Limb (tissue), 2 donors: Measurements from ENCODE around the gene ARHGEF3.

ENCODE experiments used
- DNase-seq, 2 donors: peaks; one replicate each; pipeline ENCODE4 v3.0.0-alpha.2; 2016; ENCODE audit errors: extremely low spot score in 2 of 2

The ARHGEF3 gene

DNA sequence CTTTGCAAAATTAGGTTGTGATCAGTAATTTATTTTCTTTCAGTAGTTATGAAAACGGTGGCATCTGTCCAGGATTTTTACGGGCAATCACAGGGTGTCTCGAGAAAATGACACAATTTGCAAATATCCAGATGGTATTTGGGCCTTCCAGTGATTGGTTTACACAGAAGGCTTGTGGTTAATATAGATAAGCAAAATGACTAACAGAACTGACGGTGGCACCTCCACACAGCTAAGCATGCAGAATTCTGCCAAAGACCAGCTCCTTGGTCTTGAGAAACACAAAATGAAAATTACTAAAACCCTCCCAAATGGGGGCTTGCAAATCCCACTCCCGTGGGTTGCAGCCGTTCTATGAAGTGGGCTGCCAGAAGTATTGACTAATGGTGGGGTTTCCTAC is 5.5 kb downstream of the ARHGEF3 start:
- no peak for DNase-seq

DNA sequence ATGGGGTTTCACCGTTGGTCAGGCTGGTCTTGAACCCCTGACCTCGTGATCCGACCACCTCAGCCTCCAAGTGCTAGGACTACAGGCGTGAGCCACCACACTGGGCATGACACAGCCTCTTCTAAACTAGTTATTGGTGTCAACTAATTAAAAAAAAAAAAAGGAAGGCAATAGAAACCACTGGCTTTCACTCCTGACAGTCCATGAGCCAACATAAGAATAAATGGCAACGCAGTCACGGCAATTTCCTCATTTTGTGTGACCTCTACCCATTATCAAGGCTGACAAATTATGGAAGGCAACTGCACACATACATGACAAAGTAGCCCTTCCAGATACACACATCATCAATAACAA is 5.9 kb downstream of the ARHGEF3 start:
- no peak for DNase-seq

DNA sequence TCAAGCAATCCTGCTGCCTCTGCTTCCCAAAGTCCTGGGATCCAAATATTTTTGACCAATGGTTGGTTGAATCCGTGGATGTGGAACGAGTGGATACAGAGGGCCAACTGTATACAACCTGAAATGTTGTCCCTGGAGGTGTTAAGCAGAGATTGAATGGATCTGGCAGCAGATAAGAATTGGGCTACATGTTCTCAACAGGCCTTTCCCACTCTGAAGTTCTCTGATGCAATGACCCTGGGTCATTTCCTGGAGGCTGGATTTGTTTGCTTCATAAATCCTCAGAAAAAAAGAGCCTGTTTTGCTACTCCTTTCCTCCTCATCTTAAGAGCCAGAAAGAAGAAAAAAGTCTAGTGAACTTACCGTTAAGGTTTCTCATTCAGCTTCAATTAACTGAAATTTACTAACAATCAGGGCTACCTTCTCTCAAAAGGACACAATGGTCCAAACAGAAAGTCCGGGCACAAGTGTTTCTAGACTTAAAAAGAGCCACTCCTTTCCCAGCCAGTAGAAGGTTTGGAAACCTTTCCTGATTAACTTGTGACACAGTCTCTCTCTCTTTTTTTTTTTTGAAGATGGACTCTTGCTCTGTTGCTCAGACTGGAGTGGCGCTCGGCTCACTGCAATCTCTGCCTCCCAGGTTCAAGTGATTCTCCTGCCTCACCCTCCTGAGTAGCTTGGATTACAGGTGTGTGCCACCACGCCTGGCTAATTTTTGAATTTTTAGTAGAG is 6.5 kb downstream of the ARHGEF3 start:
- DNase-seq: no peak

DNA sequence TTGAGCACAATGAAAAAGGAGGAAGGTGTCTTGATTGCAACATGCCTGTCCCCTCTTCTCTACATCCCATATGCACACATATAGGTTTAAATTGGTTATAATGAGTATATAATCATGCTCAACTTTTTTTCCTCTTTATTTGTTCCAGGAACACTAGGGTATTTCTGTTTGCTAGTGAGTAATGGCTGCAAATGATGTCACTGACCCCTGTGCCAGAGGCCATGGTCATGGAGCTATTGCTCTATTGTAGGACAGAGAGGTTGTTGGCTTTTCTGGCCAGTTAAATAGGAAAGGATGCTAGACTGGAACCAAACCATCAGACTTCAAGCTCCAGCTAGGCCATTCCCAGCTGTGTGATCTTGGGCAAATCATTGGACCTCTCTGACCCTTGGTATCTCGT is 9.6 kb downstream of the ARHGEF3 start:
- no peak for DNase-seq

DNA sequence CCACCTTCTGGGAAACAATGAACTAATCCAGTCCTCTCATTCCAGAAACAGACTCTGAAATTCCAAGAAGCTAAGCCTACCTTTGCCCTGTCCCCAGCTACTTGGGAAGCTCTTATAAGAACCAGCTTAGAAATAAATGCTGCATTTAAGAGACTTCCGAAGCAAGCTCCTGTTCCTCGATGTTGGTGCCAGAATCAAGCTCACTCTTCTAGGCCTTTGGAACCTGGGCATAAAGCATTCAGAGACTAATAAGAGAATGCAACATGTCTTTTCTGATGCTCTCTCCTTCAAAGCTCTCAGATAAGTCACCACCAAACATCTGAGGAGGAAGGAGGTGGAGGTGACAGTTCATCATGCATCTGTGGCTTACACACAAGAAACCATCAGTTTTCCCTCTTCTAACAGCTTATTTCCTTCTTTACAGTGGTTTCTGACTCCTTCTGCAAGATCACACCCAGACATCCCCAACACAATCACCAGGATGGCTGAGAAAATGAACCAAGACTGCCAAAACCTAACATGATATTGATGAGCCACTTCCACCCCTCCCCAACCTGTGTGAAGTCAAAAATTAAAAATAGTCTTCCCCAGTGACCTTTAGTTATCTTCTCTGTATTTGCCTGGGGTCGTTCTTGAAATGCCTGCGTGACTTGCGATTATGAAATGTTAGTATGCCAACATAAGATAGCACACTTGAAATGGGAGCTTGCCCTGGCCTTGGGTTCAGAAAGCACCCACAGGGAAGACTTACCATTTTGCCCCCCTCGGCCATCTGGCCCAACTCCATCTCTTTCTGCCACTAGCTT is 11.5 kb downstream of the ARHGEF3 start:
- no peak for DNase-seq

DNA sequence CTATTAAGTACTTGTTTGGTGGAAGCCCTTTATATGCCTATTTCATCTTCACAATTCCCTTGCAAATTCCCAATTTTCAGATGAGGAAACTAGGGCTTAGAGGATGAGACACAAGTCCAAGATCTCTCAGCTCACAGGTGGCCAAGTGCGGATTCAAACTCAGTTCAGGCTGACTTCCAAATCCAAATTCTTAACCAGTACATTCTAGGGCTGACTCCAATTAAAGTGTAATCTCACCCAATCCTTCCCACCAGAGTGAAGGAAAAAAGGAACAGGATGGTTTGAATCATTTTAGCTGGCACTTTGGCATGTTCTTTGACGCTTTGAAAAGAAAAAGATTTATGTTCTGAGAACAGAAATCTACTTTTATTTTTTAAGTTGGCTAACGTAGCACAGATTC is 12.7 kb downstream of the ARHGEF3 start:
- DNase-seq: no peak

DNA sequence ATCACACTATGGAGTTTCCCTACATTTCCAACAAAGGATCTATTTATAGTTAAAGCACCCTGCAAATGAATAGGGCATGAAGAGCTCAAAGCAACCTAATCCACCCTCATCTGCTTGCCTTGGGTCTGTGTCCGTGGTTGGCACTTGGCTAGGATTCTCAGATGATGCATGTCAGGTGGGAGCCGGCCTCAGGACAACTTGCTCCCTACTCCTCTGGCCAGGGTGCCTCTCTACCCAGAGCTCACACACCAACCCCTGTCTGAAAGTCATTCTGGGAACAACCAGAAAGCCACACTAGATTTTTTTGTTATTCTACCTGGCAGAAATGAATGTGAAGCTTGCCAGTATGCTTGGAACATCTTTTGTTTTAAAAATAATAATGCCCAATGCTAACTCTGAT is 13.2 kb downstream of the ARHGEF3 start:
- DNase-seq: no peak

DNA sequence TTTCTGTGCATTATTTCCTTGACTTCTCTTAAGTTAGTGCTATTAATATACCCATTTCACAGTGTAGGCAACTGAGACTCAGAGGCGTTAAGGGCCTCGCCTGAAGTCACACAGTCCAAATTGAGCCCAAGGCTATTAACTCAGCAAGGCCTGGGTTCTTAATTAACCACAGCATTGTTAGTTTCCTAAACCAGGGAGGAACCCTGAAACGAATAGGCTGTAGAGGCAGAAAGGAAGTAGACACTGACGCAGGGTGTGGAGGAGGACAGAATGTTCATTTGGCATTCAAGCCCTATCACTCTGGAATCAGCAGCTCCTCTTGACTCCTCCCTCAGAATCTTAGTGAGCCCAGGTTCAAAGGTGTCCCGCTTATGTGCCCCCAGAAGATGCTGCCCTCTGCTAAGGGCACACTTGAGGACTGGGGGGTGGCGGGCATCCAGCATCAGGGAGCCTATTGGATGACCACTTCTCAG is 13.9 kb downstream of the ARHGEF3 start:
- DNase-seq: no peak

DNA sequence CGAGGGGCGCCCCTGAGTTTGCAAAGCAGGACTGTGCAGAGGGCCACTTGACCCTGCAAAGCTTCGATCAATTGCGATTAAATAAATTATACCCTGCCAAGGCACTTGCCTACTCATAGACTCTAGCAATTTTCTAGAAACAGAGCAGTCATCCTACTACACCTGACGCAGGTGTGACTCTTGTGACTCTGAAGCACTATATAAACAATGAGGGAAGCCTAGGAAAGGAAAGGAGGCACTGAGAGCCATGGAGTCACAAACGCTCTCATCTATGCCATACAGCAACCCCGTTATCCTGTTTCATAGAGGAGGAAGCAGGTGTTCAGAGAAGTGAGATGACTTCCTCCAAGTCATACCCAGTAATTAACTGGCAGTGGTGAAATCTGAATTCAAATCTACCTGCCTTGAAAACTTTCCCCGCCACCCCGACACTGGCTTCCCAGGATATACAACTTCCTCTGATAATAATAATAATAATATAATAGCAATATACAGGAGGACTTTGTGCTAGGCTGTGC is 14.4 kb downstream of the ARHGEF3 start:
- DNase-seq: no peak

DNA sequence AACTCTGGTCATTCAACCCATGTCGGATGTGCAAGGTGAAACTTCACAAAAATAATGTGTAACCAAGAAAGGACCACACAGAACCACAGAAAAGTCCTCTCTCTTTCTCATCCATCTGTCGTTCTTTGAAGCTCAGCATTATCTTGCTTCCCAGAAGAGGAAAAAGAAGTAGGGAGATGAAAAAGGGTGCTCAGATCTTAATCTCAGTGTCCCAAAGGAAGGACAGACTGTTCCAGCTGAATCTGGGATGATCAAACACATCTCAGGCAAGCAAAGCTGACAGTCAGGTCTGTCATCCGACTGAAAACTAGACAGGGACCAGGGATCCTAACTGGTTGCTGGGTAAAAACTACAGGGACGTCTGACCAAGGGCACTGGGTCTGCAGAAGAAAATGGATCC is 16.2 kb downstream of the ARHGEF3 start:
- DNase-seq: no peak

DNA sequence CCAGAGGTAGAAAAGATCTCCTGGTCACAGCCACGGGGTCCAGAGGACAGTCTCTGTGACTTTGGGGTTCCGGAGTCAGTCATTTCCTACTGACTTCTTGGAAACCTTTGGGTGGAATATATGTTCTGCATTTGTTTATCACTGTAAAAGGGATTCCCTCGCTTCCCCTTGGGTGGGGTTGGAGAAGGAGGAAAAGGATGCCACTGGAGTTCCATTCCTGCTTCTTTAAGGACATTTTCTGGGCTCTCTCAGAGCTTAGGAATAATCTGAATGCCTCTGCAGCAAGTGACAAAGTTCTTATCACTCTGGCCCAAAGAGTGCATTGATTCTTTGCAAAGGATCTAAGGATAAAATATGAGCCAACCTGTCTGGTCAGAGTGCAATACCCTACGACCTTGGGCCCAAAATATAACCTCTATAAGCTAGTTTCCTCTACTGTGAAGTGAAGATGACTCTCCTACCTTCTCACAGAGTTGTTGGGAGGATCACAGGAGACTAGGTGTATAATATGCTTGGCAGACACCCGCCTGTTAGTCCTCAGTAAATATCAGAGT is 17.2 kb downstream of the ARHGEF3 start:
- DNase-seq: no peak

DNA sequence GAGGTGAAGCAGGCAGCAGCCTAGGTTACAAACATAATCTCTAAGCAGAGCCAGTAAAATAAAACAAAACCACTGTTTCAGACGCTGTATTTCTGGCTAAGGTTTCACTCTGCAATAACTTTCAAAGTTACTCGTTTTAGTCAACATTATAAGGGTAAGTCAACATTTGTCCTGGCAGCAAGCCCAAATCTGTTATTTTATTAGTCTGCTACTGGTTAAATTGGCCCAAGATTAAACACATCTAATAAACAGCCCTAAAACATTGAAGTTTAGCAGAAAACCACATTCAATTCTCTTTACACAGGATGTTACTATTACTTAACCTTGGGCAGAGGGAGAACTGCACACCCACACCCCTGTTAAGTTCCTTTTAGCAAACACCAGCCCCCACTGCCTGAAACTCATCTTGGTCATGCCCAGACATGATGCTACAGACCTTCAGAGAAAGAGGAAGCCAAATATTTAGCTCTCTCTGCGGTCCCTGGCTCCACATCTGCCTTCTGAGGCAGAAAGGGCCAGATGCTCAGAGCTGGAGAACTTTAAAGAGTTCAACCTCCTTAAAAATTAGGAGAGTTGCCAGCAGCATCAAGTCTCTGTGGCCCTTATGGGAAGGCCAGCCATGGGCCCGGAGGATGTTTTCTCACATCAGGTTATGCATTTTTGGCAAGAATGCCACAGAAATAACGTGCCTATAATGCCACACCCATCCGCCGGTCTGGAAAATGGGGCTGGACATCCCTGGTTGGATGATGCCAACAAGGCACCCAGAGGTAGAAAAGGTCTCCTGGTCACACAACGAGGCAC is 17.9 kb downstream of the ARHGEF3 start:
- peak; percentile 39 to 59 for DNase-seq

DNA sequence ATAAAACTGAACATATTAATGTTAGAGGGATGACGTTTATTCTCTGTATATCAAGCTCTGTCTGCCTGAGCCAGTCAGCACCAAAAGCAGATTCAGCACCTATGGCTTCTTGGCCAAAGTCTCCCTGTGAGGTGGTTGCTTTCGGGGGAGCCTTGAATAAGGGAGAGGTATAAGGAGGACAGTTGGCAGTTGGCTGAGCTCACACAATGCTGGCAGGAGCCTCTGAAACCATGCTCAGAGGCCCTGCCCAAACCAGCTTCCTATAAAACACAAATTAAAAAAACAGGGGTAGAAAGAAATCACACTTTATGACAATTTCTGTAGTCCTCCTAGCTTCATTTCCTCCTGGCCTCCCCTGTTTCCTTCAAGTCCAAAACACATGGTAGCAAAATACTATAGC is 18.8 kb downstream of the ARHGEF3 start:
- no peak for DNase-seq

DNA sequence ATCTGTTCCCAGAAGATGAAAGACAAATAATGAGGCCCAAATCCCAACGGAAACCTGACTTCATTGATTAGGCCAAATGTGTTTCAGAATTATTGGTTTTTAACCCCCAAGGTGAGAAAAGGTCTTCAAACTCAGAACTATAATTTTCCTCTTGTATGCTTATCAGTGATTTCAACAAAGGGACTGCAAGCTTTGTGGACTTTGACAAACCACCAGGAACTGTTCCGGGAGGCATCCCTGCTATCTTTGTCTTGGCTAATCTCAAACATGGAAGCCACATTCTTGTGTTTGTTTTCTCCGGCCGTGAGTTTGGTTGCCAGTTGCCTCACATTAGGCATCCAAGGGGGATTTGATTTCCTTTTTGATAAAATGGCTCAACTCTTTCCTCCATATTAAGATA is 19.5 kb downstream of the ARHGEF3 start:
- DNase-seq: no peak

DNA sequence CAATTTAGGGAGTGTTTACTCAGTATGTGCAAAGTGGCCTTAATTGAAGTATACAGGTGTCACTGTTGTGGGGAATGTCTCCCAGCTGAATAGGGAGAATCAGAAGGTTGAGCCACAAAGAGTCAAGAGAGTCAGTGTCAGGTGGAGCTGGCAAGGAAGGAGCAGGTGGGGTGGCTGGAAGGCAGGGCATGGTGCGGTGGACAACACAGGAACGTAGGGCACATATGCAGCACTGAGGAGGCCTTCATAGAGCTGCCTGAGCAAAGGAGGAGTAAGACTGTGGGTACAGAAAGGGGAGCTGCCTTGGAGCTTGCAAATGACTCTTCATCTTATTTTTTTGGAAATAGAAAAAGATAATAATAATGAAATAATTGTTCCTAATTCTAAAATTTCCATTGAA is 20.0 kb downstream of the ARHGEF3 start:
- no peak for DNase-seq

DNA sequence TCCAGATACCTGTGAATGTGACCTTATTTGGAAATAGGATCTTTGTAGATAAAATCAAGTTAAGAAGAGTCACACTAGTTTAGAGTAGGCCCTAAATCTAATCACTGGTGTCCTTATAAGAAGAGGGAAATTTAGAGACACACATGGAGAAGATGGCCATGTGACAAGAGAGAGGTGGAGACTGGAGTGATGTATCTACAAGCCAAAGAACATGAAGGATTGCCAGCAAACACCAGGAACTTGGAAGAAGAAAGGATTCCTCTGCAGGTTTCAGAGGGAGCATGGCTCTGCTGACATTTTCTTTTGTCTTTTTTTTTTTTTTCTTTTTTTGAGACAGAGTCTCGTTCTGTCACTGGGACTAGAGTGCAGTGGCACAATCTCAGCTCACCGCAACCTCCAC is 20.8 kb downstream of the ARHGEF3 start:
- DNase-seq: no peak

DNA sequence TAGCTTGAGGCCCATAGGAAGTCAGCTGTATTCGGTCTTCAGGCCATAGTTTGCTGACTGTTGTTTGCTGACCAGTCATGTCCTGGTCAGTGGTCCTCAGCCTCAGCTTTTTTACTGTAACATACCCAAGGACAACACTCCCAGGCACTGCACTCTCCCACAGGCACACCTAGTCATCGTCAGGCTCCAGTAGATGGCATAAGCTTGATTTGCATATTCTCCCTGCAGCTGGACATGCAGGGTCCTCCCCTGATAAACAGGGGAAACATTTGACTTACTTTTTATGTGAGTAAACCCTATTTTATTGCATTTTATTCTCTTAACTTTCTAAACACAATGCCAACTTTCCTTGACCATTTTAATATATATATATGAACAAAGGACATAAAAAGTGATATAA is 22.9 kb downstream of the ARHGEF3 start:
- no peak for DNase-seq

DNA sequence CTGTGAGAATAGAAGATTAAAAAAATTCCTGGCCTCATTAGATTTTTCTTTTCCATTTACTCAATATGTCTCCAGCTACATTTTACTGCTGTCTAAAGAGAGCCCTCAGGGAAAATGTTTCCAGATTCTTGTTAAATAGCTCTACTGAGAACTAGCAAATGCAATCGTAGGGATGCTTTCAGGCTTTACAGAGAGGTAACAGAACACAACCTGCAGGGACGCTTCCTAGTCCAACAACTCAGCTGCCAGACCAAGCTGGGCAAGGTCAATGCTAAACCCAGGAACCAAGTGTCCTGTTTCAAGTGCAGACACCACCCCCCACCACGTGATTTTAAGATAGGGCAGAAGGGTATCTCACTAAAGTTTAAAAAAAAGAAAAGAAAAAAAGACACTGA is 25.2 kb downstream of the ARHGEF3 start:
- DNase-seq: no peak

DNA sequence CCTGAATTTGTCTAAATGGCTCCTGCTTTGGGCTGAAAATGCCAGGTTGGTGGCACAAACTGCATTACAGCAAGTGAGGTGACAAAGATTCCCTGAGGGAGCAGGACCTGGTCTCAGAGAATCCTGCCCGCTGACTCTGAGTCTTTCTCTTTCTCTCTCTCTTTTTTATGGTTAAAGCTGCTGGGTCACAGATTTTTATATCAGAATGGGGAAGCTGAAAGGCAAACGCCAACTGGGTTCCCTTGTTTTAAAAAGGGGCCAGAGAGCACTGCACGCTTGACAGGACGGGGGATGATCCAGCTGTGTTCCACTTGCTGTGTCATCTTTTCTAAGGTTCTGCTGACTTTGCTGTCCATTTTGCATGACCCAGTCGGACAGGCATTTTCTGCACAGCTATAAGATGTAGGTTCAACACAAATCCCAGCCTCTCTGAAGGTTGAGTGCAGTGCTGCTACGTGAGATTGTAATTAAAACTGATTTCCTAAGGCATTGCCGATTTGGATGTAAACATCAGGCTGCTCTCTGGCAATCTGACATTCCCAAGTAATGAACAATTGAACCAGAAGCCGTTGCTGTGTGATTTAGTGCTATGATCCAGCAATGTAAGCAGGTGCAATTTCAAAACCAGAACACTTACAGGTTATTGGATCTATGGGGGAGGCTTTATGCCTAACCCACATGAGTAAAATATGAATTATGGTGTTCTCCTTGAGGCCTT is 25.8 kb downstream of the ARHGEF3 start:
- no peak for DNase-seq

DNA sequence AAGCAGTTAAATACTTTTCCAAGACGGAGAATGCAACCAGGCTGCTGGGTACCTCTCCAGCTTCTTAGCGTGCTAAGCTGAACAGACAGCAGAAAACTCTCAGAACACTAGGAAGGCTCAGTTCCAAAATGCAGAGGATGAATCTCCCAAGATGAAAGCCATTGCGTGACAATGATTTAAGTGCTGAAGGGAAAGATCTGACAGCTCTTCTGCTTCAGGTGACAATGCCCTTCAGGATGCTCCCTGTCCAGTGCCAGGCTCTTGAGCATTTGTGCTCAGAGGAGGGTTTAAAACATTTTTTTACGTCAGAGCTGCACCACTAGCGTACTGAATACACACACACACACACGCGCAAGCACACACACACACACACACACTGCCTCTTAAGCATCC is 26.3 kb downstream of the ARHGEF3 start:
- peak in 1 of 2 donors; percentile 42 for DNase-seq

DNA sequence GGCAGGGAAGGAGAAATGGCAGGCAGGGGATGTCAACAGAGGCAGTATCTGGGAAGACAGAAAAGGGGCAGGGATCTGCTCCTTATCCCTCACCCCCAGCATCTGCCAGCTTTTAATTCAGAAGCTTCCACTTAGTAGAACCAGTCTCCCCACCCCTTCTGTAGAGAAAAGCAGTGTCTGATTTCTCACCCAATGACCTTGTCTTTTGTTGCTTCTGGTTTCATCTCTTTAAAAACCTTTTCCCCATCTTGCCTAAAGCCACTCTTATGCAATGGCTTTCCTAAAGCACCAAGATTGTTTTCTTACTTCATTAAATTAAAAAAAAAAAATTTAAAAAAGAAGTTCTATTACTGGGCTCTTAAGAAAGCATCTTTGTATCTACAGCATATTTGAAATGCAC is 27.8 kb downstream of the ARHGEF3 start:
- DNase-seq: no peak
